ENCODE measurements around the gene AMDHD2.
A peak's percentile ranks its signal among the peaks of the same experiment; 100 is the strongest.

Gene AMDHD2

DNA sequence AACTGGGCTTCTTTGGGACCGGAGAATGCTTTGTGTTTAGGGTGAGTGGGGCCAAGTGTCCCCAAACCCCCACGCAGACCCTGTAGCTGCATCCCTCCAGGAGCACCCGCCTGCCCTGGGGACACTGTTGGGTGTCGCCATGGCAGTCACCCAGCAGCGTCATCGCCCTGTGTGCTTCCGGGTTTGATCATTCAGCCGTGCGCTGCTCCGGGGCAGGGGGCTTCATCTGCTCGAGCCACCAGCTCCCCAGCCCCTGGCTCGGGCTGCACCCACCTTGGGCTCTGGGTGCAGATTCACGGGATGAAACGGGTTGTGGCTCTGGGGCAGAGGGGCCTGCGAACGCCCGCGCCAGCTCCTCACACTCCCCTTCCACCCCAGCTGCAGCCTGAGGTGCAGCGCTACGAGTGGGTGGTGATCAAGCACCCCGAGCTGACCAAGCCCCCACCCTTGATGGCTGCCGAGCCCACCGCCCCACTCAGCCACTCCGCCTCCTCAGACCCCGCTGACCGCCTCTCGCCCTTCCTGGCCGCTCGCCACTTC lies 20.2 kb upstream of the AMDHD2 start:
- no peak for DNase-seq (ENCODE audit: low read depth)

DNA sequence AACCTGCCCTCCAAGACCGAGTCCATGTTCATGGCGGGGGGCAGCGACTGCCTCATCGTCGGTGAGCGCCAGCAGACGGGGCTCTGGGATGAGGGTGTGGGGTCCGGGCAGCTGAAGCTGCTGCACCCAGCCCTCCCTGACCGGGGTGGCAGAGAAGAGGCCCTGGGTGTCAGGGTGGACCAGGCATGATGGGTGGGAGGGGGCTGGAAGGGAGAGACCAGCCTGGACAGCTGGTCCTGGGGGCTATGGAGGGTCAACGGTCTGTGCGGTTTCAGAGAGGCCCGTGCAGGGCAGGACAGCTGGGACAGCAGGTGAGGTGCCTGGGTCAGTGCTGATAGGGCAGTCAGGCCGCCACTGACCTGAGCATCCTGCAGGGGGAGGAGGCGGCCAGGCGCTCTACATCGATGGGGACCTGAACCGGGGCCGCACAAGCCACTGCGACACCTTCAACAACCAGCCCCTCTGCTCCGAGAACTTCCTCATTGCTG lies 19.7 kb upstream of the AMDHD2 start:
- no peak for DNase-seq (ENCODE audit: low read depth)

DNA sequence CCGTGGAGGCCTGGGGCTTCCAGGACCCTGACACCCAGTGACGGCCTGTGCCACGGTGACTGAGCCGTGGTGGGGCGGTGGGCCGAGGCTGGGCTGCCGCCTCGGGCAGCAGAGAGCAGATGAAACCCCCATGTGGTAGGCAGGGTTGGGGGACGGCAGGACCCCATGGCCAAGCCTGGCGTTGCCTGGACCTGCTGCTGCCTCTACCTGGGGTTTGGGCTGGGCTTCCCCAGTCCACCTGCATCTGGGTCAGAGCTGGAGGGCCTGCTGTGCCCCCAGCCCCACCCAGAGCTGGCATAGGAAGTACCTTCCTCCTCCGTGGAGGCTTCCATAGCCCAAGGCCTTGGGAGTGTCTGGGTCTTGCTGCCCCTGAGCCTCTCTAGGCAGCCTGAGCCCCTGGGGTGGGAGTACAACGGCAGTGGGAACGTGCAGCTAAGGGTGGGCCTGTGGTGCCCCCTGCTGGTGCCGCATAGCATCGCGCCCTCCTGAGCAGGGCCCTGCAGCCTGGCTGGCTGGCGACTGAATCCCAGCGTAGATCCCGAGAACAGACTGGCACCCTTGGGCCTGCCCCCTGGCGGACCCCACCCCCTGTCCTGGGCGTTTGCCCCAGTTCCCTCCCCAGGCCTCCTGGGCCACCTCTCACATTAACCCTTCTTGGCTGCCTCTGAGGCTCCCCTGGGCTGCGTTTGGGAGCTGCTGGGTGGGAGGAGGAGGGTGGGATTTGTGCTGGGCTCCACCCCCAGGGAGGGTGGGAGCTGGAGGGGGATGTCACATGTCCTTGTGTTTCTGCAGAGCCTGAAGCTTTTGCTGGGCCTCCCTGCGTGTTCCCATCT lies 19.0 kb upstream of the AMDHD2 start:
- DNase-seq (ENCODE audit: low read depth): peak; percentile 29

DNA sequence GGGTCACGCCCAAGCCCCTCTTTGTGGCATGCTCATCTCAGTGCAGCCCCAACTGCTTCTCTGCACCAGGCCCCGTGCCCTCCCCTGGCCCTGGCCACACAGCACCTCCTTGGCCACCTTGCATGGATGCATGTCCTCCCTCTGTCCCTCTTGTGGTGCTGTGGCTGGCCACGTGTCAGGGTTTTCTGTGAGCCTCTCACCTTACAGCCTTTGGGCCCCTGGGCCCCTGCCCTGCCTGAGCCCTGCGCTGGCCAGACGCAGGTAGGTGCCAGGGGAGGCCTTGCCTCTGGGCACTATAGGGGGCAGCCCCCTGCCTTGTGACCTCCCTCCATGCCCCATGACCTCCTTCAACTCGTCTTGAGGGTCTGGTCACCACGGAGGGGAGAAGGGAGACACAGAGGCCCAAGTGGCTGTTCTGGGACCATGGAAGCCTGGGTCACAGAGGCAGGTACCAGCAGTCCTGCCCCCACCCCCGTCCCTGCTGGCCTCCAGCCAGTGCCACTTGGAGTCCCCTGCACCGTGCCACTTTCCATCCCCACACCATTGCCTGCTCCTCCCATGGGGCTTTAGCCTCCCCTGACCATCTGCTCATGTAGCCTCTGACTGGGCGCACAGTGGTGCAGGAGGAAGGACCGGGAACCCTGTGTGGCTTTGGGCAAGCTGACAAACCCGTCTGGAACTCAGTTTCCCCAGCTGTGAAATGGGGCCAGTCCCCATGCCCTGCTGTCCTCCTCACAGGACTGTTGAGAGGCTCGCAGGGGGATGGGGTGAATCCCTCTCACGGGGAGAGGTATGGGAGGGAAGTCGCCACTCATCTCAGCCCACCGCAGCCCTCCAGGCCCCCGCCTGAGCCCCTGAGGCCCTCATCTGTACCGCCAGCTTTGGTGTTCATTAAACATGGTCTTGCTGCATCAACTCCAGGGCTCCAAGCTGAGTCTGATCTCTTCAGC lies 17.9 kb upstream of the AMDHD2 start:
- DNase-seq (ENCODE audit: low read depth): no peak

DNA sequence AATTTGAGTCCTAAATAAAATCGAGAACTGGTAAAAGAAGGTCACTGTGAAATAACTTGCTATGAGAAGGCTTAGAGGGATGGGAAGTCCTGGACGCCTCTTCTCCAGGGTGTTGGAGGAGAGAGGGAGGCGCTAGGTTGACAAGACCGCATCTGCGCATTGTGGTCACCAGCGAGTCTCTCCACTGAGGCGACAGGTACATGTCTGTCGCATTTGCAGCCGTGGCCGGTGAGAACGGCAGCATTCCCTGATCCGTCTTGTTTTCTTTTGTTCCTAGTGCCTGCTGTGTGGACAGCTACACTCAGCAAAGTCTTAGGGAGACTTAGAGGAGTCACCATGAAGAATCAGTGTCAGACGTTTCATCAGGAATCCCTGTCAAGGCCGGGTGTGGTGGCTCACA lies 14.5 kb upstream of the AMDHD2 start:
- no peak for DNase-seq (ENCODE audit: low read depth)

DNA sequence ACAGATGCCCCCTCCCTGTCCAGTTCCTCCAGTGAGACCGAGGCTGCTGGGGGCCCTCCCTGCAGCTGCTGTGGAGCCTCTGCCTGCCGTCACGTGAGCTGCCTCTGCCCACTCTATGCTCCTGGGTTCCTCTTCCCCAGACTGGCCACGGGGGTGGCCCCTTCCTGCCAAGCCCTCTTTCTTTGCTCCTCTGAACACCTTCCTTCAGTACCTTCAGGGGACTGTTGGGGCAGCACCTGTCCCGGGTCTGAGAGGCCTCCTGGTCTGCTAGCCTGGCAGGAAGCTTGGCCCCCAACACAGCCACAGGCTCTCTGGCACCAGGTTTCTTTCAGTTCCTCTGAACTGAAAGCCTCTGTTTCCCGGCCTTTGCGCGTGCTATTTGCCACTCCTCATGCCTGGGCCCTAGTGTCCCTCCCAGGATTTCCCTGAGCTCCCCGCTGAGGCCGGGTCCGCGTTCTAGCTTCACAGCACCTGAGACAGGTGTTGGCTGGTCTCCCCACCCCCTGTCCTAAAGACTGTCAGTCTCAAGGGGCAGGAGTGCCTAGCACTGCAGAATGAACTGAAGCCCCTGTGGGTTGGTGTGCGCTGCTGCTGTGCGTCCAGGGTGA lies 13.0 kb upstream of the AMDHD2 start:
- DNase-seq (ENCODE audit: low read depth): no peak

DNA sequence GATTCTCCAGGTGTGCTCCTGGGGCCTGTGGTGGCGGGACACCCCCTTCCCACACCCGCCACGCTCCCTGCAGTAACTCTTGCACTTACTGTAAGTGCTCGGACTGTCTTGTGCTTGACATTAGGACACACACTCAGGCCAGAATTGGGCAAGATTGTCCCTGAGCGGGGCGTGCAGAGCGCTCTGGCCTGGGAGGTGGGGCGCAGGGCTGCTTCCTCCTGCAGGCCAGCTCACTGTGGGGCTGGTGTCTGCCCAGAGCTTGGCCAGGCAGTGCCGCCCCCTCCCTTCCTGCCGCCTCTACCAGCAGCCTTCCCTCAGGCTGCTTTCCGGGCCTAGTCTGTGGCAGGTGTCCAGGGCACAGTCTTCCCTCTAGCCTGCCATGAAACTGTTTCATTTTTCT lies 12.5 kb upstream of the AMDHD2 start:
- DNase-seq (ENCODE audit: low read depth): no peak

DNA sequence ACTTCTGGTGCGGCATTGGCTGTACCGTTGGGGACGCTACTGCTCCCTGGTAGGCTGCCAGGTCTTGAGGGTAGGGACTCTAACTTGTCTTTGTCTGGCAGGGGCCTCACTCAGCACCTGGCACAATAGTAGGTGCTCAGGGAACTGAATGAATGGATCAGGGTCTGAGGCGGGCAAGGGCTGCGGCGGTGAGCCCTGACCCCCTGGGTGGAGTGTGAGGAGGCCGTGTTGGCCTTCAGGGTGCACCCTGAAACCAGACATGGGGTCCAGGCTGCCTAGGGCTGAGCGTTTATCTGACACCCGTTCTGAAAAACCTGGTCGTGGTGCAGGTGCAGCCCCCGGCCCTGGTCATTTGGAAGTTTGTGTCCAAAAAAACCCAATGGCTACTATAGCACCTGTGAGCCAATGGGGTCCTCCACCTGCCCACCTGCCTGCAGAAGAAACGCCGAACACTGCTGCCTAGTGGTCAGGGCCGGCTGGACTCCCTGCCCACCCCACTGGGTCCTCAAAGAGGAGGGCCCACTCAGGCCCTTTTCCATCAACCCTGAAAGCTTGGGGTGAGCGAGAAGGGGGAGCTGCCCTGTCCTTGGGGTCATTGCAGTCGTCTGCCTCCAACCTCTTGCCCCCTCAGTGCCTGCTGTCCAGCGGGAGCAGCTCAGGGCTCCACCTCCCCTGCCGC lies 11.3 kb upstream of the AMDHD2 start:
- DNase-seq (ENCODE audit: low read depth): no peak

DNA sequence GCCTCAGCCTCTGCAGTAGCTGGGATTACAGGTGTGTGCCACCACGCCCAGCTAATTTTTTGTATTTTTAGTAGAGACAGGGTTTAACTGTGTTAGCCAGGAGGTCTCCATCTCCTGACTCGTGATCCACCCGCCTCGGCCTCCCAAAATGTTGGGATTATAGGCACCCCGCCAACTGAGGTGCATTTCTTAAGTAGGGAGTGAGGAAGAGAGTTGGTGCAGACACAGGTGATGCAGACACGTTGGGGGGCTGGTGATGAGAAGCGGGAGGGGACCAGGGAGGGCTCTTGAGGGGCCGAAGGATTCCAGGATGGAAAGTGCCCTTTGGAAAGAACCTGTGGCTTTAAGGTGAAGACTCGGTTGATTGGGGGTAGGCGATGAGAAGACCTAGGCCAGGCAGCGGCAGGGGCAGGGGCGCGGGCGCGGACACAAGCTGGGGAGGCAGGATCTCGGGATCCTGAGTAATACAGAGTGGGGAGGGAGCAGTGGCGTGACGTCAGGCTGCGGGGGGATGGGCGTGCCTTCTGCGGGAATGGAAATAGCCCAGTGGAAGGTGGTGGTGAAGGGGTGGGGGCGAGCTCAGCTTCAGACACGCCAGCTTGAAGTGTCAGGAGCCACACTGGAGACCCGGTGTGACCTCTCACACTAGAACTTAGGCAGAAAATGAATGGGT lies 8.9 kb upstream of the AMDHD2 start:
- DNase-seq (ENCODE audit: low read depth): no peak

DNA sequence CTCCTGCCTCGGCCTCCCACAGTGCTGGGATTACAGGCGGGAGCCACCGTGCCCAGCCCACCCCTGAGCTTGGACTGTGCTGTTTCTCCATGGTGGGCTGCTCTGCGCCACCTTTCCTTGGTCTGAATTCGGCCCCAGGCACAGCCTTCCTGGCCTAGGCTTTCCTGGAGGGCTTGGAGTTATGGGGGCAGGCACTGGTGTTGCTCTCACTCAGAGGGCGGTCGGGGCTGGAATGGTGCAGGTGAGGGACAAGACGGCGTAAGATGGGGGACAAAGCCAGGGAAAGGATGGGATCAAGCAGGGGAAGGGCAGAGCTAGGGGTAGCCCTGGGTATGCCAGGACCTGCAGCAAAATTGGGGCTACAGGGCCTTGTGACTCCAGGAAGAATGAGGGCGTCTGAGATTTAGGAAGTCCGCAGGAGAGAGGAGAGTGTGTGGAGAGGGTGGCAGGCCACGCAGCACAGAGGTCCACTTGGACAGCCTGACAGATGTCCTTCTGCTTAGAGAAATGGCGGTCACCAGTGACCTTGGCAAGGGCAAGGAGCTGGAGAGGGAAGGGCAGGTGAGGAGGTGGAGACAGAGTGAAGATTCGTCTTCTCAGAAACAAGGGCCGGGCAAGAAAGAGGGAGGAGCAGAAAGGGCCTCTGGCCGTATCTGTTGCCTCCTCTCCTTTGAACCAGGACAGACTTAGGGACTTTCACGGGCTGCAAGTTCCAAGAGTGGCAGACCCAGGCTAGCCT lies 8.0 kb upstream of the AMDHD2 start:
- DNase-seq (ENCODE audit: low read depth): no peak

DNA sequence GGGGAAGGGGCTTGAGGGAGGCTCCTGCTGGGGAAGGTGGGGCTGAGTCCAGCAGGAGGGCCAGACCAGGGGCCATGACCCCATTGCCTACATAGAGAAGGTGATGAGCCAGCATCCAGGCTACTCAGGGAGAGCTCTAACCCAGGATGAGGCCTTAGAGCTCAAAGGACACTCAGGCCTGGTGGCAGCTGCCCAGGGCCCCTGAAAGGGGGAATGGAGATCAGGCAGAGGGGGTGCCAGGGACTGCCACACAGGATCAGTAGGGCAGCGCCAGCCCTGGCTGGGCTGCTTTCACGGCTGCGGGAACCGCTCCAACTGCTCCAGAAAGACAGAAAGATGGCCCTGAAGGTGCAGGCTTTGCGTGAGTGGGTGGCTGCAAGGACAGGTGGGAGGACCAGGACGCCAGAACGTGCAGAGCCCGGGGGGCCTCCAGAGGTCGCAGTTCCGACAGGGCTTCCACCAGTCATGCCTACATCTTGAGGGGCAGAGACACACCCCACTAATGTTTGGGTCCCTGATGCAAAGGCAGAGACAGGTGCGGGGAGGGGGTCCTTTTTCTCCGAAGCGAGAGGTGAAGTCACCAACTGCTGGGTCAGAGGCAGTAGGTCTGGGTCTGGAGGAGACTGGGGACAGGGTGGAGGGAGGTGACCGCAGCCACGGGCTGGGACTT lies 7.3 kb upstream of the AMDHD2 start:
- DNase-seq (ENCODE audit: low read depth): no peak

DNA sequence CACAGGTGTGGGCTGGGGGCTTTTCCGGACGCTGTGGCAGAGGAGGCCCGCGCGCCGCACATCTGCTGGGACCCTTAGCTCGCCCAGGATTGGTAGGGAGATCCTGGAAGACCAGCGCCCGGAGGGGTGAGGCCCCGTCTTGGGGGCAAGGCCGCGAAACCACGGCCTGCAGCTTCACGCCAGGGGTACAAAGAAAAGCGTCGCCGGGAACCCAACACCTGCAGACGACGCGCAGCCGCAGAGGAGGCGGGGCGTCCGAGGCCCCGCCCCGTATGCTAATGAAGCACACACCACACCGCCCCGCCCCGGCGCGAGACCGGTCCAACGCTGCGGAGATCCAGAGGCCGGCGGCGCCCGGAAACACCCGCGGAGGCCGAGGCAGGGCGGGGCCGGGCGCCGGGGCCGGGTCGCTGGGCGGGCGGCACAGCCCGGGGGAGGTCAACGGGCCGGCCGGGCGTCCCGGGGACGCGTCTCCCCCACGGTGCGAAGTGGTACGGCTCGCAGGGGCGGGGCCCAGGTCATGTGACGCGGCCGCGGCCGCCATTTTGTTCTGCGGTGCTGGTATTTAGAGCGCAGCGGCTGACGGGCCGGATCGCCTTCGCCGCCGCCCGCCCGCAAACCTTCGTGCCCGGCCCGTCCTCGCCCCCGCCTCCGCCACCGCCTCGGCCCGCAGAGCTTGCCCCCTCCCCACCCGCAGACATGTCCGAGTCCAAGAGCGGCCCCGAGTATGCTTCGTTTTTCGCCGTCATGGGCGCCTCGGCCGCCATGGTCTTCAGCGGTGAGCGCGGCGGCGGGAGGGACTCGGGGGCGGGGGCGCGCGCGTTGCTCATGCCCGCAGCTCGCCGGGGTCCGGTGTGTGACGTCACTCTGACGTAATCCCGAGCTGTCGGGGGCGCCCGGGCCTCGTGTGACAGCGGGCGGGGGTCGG lies 6.5 kb upstream of the AMDHD2 start, which contains the start of gene ATP6V0C:
TSS of gene ATP6V0C (plus strand) at position 548 of the 928 bp plus-strand sequence. CDS start at position 700, 152 bp downstream.
- DNase-seq (ENCODE audit: low read depth): peak; percentile 60

DNA sequence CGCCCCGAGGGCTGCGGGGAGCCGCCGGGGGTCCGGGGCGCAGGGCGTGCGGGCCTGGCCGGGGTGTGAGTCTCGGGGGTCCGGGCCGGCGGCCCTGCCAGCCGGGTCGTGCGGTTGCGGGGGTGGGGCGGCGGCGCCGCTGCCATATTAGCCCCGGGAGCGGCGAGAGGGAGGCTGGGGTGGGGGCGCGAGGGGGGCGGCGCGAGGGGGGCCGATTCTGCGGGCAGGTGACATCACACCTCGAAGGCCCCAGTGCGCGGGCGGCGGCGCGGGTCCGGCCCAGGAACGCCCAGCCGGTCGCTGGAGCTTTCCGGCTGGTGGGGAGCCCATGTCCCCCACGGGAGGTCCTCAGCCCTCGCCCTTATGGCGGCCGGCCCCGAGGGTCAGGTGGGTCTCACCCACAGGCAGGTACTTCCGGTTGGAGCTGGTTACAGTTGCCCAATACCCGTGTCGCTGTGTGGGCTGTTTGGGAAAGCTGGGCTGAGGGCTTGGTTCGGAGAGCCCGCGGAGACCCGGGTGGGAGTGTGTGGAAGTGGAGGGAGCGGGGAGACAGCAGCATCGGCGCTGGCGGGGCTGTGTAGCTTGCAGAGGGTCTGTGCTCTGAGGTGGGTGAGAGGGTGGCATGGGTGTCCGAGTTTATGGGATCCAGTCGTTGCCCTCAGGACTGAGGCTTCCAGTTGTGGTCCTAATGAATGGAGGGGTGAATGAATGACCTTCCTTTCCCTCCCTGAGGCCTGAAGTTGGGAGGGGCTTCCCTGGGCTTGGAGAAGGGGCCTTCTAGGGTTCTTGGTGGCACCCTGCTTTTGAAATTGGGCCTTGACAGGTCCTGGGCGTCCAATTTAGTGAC lies 5.6 kb upstream of the AMDHD2 start:
- DNase-seq (ENCODE audit: low read depth): no peak

DNA sequence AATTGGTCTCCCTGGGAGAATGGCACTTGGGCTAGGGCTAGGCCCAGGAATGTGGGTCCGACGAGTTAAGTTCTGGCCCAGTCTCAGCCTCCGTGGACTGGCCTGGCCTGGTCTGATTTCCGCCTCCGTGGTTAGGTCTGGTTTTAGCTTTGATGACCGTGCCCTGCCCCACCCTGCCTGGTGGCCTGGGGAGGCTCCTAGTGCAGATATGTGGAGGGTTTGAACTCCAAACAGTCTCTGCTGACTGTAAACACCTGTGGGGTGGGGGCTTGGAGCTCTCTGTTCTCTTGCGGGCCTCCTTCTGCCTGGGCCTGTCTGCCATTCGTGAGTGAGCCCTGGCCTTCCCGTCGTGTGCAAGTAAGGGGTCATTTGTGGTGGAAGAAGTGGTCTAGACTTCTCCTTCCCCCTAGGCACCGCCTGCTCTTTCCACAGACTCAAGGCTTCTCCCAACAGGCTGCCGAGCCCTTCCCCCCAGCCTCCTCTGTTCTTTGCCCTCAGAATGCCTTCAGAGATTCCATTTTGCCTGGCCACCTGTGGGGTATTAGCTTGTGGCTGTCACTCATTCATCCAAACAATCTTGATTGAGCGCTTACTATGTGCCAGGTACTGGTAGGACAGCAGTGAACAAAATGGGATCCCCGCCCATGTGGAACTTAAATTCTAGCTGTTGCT lies 4.9 kb upstream of the AMDHD2 start:
- DNase-seq (ENCODE audit: low read depth): no peak

DNA sequence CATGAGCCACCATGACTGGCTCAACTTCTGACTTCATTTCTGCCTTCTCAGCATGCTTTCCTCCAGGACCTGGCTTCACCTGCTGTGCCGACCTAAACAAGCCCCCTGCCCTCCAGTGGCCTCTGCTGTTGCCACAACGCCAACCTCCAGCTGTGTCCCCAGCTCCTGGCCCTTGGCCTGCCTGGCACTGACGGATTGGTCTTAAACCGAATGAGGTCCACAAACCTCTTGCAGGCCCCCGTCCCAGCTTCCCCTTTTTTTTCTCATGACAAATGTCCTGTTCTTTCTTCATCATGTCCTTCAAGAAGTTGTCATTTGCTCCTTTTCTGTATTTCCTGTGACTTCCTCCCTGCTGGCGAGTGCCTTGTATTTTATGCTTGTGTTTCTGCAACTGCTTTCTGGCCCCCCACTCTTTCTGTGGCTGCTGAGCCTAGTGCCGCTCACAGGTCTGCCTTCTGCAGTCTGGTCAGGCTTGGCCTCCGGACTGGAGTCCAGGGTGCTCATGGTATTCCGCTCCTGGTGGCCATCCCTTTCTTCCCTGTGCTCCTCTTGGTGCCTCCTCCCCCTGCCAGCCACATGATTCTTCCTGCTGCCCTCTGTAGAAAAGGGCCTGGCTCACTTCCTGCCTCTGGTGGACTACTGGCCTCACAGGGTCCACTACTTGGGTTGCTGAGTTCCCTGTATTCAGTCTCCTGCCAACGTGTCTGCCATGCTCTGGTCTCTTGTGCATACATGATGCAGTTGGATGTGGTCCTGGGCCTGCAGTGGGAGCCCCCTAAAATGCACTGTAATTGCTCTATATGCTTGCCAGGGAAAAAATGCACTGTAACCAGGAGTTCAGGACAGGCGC lies 3.6 kb upstream of the AMDHD2 start:
- no peak for DNase-seq (ENCODE audit: low read depth)
